Endothelial cell of umbilical vein (primary cell): Measurements from ENCODE around the gene DMRTB1. TPM values are rescaled to one million over a fixed set of nuclear protein-coding genes. Genes with fewer than 3 reads are reported as not detected.

Experiments
- BruUV-seq: library from RNA; stranded (reverse); fragments of 400-500 nt; replicated peaks from 2 replicates; lab custom pipeline; 2021; lab: Mats Ljungman, UMichigan
- CTCF ChIA-PET: fragments of 300-600, 350-600 bp; sonication (Branson Sonifier 250); formaldehyde crosslinking; loops from one replicate; lab custom pipeline; 2021; ENCODE audit warnings: antibody characterized with exemption, inconsistent platforms; lab: Charles Lee
- POLR2A ChIA-PET: fragments of 300-600, 350-600 bp; sonication (Branson Sonifier 250); formaldehyde crosslinking; loops from one replicate; lab custom pipeline; 2021; ENCODE audit warnings: antibody characterized with exemption, inconsistent platforms; lab: Charles Lee
- DNase-seq: peaks from one replicate; pipeline ENCODE4 v3.0.0-alpha.2; 2011; ENCODE audit warnings: low read depth, low spot score
- FAIRE-seq: peaks from 2 replicates; lab custom pipeline; 2011; peaks lifted over from hg19 to GRCh38; lab: Jason Lieb, UNC
- H2AFZ ChIP-seq: 2 replicates; pipeline ENCODE4 v1.6.0; 2012; ENCODE audit warnings: low read depth, low read length, control low read depth, inconsistent platforms
- H3K27ac ChIP-seq: 2 replicates; pipeline ENCODE4 v1.5.1; 2011; ENCODE audit warnings: low read depth, mild to moderate bottlenecking, control low read depth, low read length, moderate library complexity; ENCODE audit not compliant: insufficient read depth
- H3K27me3 ChIP-seq, 2 experiments: 2 replicates each; pipeline versions ENCODE4 v1.6.0 to v1.6.1; 2011; ENCODE audit warnings: low read length in 2 of 2, mixed read lengths in 1 of 2; ENCODE audit not compliant: control insufficient read depth in 2 of 2, insufficient read depth in 2 of 2
- H3K36me3 ChIP-seq, 2 experiments: 2 replicates in 1 of 2; 3 replicates in 1 of 2; pipeline ENCODE4 v1.5.1; 2011; ENCODE audit warnings: low read length in 2 of 2, mild to moderate bottlenecking in 1 of 2, moderate library complexity in 1 of 2; ENCODE audit not compliant: control insufficient read depth in 2 of 2, insufficient read depth in 2 of 2; ENCODE audit errors: extremely low read depth in 1 of 2
- H3K4me1 ChIP-seq: 3 replicates; pipeline ENCODE4 v1.5.1; 2011; ENCODE audit warnings: mild to moderate bottlenecking, low read length; ENCODE audit not compliant: control insufficient read depth, insufficient read depth; ENCODE audit errors: extremely low read depth
- H3K4me2 ChIP-seq: 2 replicates; pipeline ENCODE4 v1.6.1; 2011; ENCODE audit warnings: low read length, control low read depth, mixed read lengths; ENCODE audit not compliant: insufficient read depth
- H3K4me3 ChIP-seq, 3 experiments: fragments of 200-600 bp in 1 of 3; sonication (generic), shearing (Covaris generic) in 1 of 3; replicated peaks in 1 of 3; 2 replicates each; pipeline ENCODE4 v1.5.1; 2011 to 2016; ENCODE audit warnings: control low read depth in 3 of 3, low read length in 3 of 3, mild to moderate bottlenecking in 2 of 3, inconsistent platforms in 1 of 3, low read depth in 1 of 3, moderate library complexity in 1 of 3; ENCODE audit not compliant: insufficient read depth in 1 of 3
- H3K79me2 ChIP-seq: 2 replicates; pipeline ENCODE4 v1.6.0; 2012; ENCODE audit warnings: low read length, inconsistent platforms; ENCODE audit not compliant: control insufficient read depth, insufficient read depth
- H3K9ac ChIP-seq: replicated peaks from 2 replicates; pipeline ENCODE3; 2011; ENCODE audit warnings: low read length, control low read depth; ENCODE audit not compliant: insufficient read depth; ENCODE audit errors: extremely low read depth
- H3K9me1 ChIP-seq: replicated peaks from 3 replicates; pipeline ENCODE4 v1.6.0; 2011; ENCODE audit warnings: mild to moderate bottlenecking, low read length; ENCODE audit not compliant: control insufficient read depth, insufficient read depth; ENCODE audit errors: extremely low read depth
- H3K9me3 ChIP-seq: replicated peaks from 2 replicates; pipeline ENCODE4 v1.5.1; 2012; ENCODE audit warnings: low read length, inconsistent platforms; ENCODE audit not compliant: control insufficient read depth, insufficient read depth
- H4K20me1 ChIP-seq: replicated peaks from 2 replicates; pipeline ENCODE3; 2011; ENCODE audit warnings: mild to moderate bottlenecking, low read length; ENCODE audit not compliant: control insufficient read depth, insufficient read depth; ENCODE audit errors: extremely low read depth
- EZH2 ChIP-seq: IDR thresholded peaks from 2 replicates; pipeline ENCODE4 v1.6.1; 2012; ENCODE audit warnings: borderline replicate concordance, low read depth, mild to moderate bottlenecking, moderate library complexity, low read length, inconsistent platforms; ENCODE audit not compliant: severe bottlenecking
- FOS ChIP-seq: IDR thresholded peaks from 2 replicates; pipeline ENCODE4 v1.6.1; 2011; ENCODE audit warnings: mild to moderate bottlenecking, low read length, moderate library complexity, borderline replicate concordance; ENCODE audit not compliant: insufficient read depth
- GATA2 ChIP-seq: IDR thresholded peaks from 2 replicates; pipeline ENCODE4 v1.7.0; 2011; ENCODE audit warnings: low read depth, mild to moderate bottlenecking, moderate library complexity, mixed read lengths, low read length; ENCODE audit not compliant: insufficient read length, insufficient read depth
- JUN ChIP-seq: IDR thresholded peaks from 2 replicates; pipeline ENCODE4 v1.6.1; 2011; ENCODE audit warnings: borderline replicate concordance, low read depth; ENCODE audit not compliant: insufficient read length, insufficient read depth
- MYC ChIP-seq: IDR thresholded peaks from one replicate; pipeline ENCODE4 v1.6.1; 2011; ENCODE audit warnings: mild to moderate bottlenecking, low read depth, low read length
- POLR2A ChIP-seq: IDR thresholded peaks from 2 replicates; pipeline ENCODE4 v1.6.1; 2012; ENCODE audit warnings: low read depth, mild to moderate bottlenecking, control low read depth, low read length
- POLR2AphosphoS5 ChIP-seq: IDR thresholded peaks from 2 replicates; pipeline ENCODE4 v1.6.1; 2012; ENCODE audit warnings: low read depth, mild to moderate bottlenecking, control low read depth, low read length, moderate library complexity; ENCODE audit not compliant: insufficient read depth
- dilution Hi-C: fragments of 300-500 bp; cut with MboI; formaldehyde crosslinking; loops from one replicate; pipeline ENCODE4 v1.15.0; 2019; ENCODE audit warnings: low sequenced_read_pairs; ENCODE audit not compliant: extremely low pct_ligation_motif_present
- intact Hi-C: fragments of 100-400 bp; cut with micrococcal nuclease; formaldehyde crosslinking; loops from one replicate; pipeline ENCODE4 v1.10.0; 2022
- polyA plus RNA-seq, 4 experiments: library from polyadenylated mRNA; depleted of rRNA in 3 of 4; stranded (reverse) in 3 of 4; unstranded in 1 of 4; fragments of >200 nt; gene quantifications; 2 replicates each; pipeline versions ENCODE4 v1.2.1 to v1.2.3, GENCODE V29; 2011 to 2012; ENCODE audit warnings: missing spikeins in 1 of 4
- total RNA-seq: library from RNA; stranded (reverse); gene quantifications from 2 replicates; pipeline ENCODE4 v1.2.3, GENCODE V29; 2021
- TF ChIP-seq, protein P1 (sequence below): IDR thresholded peaks from 2 replicates; pipeline ENCODE4 v1.6.1; 2011; ENCODE audit not compliant: insufficient read depth, insufficient read length
- TF ChIP-seq, protein P2 (sequence below), 2 donors: IDR thresholded peaks; 1 replicate in 1 of 2; 2 replicates in 1 of 2; pipeline ENCODE4 v1.5.1; 2011; ENCODE audit warnings: low read length in 2 of 2, mild to moderate bottlenecking in 2 of 2, moderate library complexity in 2 of 2, control low read depth in 1 of 2, inconsistent platforms in 1 of 2, low read depth in 1 of 2; ENCODE audit not compliant: insufficient read depth in 1 of 2; ENCODE audit errors: extremely low read depth in 1 of 2

Gene DMRTB1
- total and polyA plus RNA-seq, 2 donors (not counting 3 experiments of a cell fraction or from before 2014, with no cell fraction given): not detected

DNA sequence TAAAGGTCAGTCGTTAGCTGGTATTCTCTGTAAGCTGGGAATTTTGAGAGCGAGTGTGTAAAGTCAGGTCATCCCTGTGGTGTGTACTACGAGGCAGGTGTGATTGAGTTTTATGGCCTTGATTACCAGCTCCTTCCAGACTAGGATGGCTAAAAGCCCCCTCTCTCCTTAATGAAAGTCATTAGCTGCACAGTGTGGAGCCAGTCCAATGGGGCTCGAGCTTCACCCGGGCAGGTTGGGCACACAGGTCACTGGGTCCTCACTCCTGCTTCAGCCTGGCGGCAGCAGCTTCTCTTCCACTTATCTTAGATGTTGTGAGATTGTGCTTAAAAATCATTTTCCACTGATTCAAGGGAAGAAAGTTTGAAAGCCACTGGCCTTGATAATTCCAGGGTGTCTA is 3.0 kb downstream of the DMRTB1 start:
- no peaks in the 10 kb centered on the region for H3K4me1 ChIP-seq

More for the DNA sequence above, 3.0 kb downstream of the DMRTB1 start:
- no peaks in the 10 kb centered on the region for H3K79me2 ChIP-seq
- H2AFZ ChIP-seq: no peak overlapping the region
- H3K9me3 ChIP-seq: no peaks in the 10 kb centered on the region
- H3K27ac ChIP-seq: no peak overlapping the region
- intact Hi-C loops (no loop called here), dilution Hi-C loops (no loop called here)
- CTCF ChIA-PET: no interaction called here
- no peak overlapping the region for H3K9ac ChIP-seq
- H3K9me1 ChIP-seq: no peaks in the 10 kb centered on the region
- no peaks in the 10 kb centered on the region for H3K27me3 ChIP-seq
- TF ChIP-seq POLR2AphosphoS5: no peak
- TF ChIP-seq, protein P1, sequence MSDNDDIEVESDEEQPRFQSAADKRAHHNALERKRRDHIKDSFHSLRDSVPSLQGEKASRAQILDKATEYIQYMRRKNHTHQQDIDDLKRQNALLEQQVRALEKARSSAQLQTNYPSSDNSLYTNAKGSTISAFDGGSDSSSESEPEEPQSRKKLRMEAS: no peak
- TF ChIP-seq EZH2: no peak
- no peak for TF ChIP-seq POLR2A
- TF ChIP-seq JUN: no peak
- TF ChIP-seq MYC: no peak
- TF ChIP-seq, protein P2, sequence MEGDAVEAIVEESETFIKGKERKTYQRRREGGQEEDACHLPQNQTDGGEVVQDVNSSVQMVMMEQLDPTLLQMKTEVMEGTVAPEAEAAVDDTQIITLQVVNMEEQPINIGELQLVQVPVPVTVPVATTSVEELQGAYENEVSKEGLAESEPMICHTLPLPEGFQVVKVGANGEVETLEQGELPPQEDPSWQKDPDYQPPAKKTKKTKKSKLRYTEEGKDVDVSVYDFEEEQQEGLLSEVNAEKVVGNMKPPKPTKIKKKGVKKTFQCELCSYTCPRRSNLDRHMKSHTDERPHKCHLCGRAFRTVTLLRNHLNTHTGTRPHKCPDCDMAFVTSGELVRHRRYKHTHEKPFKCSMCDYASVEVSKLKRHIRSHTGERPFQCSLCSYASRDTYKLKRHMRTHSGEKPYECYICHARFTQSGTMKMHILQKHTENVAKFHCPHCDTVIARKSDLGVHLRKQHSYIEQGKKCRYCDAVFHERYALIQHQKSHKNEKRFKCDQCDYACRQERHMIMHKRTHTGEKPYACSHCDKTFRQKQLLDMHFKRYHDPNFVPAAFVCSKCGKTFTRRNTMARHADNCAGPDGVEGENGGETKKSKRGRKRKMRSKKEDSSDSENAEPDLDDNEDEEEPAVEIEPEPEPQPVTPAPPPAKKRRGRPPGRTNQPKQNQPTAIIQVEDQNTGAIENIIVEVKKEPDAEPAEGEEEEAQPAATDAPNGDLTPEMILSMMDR (IDR thresholded peaks at IDR 0.05; ENCODE audit: extremely low read depth in 1 of 2, insufficient read depth in 1 of 2, low read depth in 1 of 2, low read length in 2 of 2): no peak
- TF ChIP-seq GATA2: no peak
- TF ChIP-seq FOS: no peak
- no peaks in the 10 kb centered on the region for H3K36me3 ChIP-seq
- FAIRE-seq (no peak), DNase-seq (no peak)
- H3K4me3 ChIP-seq: no peak overlapping the region
- no peak overlapping the region for H3K4me2 ChIP-seq
- BruUV-seq: no TSS peak
- H4K20me1 ChIP-seq: no peaks in the 10 kb centered on the region
- POLR2A ChIA-PET: no interaction called here
